ENCODE measurements around the gene CTF1. TPM values are rescaled to one million over a fixed set of nuclear protein-coding genes. Genes with fewer than 3 reads are reported as not detected.

CTF1 gene
- total RNA-seq, 1 donor from 2014 or later, result 0.12 TPM

DNA sequence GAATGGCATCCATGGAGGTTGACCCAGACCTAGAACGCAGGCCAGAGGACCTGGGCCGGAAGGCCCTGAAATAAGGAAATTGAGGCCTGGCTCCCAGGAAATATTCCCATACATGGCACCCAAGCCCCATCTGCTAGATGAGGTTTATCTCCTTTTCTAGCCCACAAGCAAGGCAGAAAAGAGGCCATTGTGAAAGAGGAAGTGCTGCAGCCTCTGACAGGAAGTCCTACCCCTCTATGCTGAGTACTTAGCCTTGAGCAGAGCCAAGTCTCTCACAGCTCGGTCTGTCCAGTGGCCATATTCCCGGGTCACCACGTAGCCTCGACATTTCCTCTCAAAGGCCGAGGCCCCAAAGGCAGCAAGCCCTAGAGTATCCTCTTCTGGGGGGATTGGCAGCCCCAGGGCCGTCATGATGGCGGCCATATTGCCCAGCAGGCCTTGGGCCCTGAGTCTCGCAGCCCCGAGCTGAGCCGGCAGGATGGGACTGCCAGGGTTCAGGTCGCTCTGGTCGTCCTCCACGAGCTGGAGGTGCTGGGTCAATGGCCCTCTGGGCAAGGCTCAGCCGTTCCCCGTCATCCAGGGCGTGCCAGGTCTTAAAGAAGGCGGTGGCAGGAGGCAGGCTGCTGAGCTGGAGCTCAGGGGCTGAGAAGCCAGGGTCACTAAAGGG, 7.8 kb downstream of the CTF1 start:
- intact Hi-C loops (cut with micrococcal nuclease), result no loop called here

DNA sequence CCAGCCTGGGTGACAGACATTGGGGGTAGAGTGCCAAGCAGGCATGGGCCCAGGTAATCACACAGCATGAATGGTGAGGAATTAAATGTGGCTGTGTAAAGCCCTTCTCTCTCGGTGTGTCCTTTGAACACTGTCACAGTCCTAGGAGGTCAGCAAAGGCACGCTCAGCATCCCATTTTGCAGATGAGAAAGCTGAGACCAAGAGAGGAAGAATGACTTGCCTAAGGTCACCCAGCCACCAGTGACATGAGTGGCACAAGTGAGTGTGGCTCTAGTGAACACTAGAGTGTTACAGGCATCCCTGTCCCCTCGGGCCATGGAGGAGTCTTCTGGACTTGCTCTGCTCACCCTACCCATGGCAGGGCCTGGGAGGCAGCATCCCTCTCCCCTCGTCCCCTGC, 10.7 kb downstream of the CTF1 start:
- intact Hi-C loops (cut with micrococcal nuclease), result no loop called here

DNA sequence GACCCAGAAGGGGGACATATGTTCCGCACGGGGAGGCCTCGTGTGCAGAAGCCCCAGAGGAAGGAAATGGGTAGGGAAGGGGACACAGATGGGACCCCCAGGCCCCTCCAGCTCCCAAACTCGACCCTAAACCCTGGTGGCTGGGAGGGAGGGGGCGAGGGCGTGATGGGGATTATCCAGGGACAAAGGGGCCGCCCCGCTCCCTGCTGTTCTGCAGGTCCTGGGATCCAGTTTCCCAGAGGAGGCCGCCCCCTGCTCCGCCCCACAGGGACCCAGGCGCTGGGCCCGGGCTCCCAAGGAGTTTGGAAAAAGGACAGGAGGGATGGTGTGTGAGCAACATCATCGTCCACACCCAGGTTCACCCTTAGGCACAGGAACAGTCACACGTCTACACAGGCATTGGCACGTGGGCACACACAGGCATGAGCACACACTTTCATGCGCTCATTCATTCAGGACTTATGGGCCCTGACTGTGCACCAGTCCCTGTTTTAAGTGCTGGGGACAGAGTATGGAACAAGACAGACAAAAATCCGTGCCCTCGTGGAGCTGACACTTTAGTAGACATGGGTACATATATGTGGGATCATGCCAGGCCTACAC, 14.1 kb downstream of the CTF1 start:
- intact Hi-C loops (cut with micrococcal nuclease), result no loop called here

DNA sequence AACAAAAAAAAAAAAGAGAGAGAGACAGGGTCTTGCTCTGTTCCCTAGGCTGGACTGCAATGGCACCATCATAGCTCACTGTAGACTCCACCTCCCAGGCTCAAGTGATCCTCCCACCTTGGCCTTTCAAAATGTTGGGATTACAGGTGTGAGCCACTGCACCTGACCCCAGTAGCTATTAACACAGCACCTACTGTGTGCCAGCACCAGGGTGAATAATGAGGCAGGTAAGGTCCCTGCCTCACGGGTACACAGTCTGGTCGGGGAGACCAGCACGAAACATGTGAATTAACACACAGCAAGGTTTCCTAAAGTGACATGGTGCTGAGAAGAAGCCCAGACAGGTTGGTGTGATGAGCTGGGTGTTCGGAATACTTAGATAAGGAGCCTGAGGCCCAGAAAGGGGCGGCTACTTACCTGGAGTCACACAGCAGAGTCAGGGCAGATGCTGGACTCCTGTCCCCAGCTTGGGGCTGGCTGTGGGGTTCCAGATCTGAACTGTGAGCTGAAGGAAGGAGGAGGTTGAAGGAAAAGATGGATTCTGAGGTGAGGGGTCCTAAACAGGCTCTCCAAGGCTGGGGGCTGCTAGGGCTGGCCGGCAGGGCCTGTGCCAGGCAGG, 16.5 kb downstream of the CTF1 start:
- intact Hi-C loops (cut with micrococcal nuclease), result no loop called here

DNA sequence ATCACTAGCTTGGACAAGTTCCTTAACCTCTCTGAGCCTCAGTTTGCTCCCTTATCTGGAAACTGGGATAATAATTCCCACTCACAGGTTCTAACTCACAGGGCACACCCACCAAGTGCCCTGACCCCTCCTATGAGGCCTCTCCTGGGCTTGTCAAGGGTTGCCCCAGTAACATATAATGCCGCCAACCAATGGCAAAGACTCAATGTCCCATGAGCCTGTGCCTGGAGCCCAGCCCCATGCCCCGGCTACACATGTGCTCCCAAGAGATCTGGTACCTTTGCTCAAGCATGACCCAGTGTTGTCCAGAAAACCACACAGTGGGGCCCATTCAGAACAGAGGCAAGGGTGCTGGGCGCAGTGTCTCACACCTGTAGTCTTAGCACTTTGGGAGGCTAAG, 18.4 kb downstream of the CTF1 start:
- intact Hi-C loops (cut with micrococcal nuclease), result no loop called here

DNA sequence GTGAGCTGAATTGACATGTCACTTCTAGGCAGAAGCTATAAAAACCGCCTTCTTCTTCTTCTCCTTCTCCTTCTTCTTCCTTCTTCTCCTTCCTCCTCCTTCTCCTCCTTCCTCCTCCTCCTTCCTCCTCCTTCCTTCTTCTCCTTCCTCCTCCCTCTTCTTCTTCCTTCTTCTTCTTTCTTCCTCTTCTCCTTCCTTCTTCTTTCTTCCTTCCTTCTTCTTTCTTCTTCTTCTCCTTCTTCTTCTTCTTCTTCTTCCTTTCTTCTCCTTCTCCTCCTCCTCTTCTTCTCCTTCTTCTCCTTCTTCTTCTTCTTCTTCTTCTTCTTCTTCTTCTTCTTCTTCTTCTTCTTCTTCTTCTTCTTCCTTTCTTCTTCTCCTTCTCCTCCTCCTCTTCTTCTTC, 22.2 kb downstream of the CTF1 start:
- intact Hi-C loops (cut with micrococcal nuclease), result no loop called here

DNA sequence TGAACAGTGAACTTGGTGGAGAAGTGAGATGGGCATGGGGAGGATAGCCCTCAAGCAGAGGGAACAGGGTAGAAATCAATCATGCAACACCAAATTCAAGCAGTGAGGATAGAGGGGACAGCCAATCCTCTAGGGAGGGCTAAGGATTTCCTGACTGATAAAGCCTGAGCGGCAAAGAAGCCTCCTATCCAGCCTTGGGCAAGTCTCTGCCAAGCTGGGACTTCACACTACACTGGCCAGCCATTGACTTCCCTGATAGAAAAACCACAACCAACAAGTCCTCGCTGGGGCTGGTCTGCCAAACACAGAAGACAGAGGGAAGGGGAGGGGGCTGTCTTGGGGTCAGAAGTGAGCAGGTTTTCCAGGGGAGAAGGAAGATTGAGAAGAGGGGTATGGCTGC, 24.5 kb downstream of the CTF1 start:
- intact Hi-C loops (cut with micrococcal nuclease), result loop anchor here (1.0 to 5.0 kb wide), 2 partner anchors 77 to 584 kb away; no protein-coding TSS in a partner anchor

DNA sequence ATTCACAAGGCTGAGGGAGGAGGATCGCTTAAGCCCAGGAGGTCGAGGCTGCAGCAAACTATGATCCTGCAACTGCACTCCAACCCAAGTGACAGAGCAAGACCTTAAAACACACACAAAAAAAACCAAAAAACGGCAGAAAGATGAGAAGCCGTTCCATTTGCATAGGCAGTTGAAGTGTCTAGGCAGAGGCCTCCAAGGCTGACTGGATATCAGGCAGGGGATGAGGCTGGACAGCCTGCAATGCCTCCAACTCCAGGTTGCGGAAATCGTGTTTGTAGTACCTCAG, 25.0 kb downstream of the CTF1 start:
- intact Hi-C loops (cut with micrococcal nuclease), result loop anchor here (1.0 to 5.0 kb wide), 2 partner anchors 77 to 584 kb away; no protein-coding TSS in a partner anchor

DNA sequence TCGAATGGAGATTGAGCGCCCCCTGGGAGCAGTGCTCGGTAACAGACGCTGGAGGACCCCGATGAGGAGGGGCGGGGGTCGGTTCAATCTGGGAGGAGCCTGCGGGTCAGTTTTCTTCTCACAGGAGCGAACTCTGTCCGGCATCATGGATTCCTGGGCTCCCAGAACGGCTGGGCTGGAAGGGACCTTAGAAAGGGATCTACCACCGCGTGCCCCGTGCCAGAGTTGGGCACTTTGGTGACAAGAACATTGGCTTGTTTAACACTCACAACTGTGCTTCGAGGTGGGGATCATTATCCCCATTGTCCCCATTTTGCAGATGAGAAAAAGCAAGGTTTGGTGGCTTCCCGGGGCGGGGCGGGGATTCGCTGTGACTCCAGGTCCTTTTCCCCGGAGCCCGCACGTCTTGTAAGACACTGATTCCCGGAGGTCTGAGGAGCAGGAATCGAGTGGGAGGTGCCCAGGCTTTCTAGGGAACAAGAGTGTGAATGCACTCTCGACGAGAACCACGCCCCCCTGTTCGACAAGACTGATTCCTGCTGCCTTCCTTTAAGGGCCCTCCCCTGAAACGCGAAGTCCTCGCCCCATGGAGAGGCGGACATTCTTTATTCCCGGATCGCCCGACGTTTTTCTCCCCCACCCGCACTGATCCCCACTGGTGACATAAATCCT, 25.5 kb downstream of the CTF1 start:
- intact Hi-C loops (cut with micrococcal nuclease), result loop anchor here (1.0 to 5.0 kb wide), 17 partner anchors 20 to 585 kb away; partner anchors contain the start of genes CFAP119, FBRS, KAT8 and PHKG2

DNA sequence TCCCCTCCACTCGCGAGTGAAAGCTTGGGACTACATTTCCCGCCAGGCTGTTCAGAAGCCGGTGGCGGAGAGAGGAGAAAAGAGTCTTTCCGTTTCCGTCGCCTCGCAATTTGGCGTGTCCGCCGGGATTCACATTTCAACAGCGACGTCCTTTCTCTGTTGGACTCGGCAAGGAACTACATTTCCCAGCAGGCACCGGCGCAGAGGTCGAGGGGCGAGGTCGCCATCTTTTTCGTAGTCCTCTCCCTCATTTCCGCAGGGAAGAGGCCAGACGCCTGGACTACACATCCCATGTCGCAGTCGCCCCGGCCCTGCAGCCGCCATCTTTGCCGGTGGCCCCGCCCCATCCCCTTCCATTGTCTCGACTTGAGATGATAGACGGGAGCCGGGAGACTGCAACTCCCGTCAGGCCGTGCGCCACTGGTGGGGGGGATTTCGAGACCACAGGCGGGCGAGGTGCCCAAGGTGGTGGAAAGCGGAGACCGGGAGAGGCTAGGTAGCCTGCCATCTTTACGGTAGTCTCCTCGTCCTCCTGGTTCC, 26.1 kb downstream of the CTF1 start:
- intact Hi-C loops (cut with micrococcal nuclease), result loop anchor here (1.0 to 5.0 kb wide), 16 partner anchors 20 to 585 kb away; partner anchors contain the start of genes CFAP119, FBRS, KAT8 and PHKG2

DNA sequence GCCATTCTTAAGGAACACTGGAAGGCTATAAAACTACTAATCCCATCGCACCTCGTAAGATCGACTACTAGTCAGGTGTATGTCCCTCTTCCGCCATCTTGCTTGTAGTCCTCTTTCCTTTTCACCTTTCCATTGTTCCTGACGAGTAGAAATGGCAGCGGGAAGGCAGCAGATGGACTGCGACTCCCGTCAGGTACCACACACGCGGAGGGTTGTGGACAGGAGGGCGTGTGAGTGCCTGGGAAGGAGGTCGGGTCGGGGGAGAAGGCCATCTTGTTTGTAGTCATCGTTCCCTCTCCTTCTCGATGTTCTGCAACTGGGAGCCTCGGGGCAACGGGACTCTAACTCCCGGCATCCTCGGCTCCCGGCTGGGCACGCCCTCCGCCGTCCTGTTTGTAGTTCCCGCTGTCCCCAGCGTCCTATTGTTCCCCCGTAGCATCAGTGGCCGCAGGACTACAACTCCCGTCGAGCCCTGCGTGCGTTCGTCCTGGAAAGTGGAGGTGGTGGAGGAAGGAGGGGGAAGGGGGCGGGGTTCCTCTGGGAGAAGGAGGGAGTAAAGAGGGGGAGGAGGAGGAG, 26.6 kb downstream of the CTF1 start:
- intact Hi-C loops (cut with micrococcal nuclease), result loop anchor here (1.0 to 5.0 kb wide), 22 partner anchors 19 to 586 kb away; partner anchors contain the start of genes ARMC5, CFAP119, FBRS and KAT8

DNA sequence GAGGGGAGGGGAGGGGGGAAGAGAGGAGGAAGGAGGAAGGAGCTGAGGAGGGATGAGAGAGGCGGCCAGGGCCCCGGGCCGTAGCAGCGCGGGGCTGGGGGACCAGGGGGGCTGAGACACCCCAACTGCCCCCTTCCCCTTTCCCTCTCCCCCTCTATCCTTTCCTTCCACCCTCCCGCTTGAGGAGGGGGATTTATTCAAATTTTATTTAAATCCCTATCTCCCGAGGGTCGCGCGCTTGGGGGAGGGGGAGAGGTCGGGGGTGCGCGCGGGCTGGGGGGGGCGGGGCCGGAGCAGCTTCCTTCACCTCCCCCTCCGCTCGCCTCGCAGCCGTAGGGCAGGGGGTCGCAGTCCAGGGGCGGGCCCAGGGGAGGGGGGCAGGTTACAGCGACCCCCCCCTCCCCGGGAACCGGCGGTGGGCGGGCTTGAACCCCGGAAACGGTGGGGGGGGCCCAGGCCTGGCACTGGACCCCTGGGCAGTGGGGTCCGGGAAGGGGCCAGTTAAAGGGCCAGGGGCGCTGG, 27.2 kb downstream of the CTF1 start, which contains the start of gene FBXL19:
Gene FBXL19, plus strand, starts transcription at position 19 of the 522 bp plus-strand sequence. CDS start 2,183 bp downstream, outside the sequence.
- intact Hi-C loops (cut with micrococcal nuclease), result loop anchor here (1.0 to 5.0 kb wide), 7 partner anchors 19 to 586 kb away; partner anchors contain the start of genes ARMC5 and SETD1A

DNA sequence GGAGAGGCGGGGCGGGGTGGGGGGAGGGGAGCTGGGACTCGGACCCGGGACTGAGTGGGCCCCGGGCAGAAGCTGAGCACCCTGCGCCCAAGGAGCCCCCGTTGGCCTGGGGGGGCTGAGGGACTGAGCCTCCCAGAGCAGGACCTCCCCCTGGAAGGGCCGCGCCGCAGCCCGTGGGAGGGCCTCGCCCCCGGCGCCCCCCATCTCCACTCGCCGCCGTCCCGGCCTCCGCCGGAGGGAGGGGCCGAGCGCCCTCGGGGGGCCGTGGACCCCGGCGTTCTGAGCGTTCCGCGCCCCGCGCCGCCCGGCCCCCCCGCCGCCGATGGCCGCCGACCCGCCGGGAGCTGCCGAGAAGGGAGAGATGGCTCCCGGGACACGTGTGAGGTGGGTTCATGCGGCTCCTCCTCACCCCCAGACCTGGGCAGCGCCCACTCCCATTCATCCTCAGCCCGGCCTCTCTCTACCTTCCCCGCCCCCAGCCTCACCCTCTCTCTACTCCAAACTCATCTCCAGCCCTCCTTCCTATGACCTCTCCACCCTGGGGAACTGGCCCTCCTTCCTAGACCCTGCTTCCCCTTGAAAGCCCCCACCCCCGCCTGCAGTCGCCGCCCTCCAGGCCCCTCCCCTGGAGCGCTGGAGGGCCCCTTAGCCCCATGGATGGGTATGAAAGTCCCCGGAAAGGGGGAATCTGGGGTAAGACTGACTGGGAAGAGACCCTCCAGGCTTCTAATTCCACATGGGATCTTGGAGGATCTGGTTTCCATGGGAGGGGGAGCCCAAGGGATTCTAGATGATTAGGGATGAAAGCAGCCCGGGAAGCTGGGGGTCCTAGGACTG, 27.9 kb downstream of the CTF1 start:
- intact Hi-C loops (cut with micrococcal nuclease), result loop anchor here (5.0 kb wide), 1 partner anchor 587 kb away; no protein-coding TSS in a partner anchor

DNA sequence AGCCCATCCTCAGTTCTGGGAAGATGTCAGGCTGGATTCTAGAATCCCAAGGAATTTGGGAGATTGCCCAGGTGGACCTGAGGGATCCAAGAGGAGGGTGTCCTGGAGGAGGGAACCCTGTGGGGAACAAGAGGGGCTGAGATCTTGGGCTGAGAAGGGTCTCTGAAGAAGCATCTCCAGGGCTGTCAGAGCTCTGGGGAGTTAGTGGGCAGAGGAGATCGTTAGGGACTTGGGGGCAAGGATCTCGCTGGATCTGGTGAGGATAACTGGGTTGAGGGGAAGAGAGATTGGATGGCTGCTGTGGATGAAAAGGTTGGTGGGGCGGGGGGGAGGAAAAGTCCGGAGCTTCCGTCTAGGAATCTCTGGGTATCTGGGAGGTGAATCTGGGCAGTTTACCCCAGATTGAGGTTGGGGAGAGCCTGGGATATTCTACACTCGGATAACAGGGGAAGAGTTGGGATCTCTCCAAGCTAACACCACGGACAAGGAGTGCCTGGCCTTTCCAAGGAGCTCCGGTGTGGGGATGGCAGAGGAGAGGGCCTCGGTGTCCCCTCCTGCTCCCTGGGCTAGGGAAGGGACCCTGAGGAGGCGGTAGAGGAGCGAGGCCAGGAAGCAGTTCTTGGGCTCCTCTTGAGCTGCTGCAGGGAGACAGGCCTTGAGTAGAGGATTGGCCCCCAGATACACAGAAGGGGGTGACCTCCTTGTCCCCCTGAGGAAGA, 28.7 kb downstream of the CTF1 start:
- intact Hi-C loops (cut with micrococcal nuclease), result loop anchor here (5.0 kb wide), 1 partner anchor 588 kb away; no protein-coding TSS in a partner anchor

DNA sequence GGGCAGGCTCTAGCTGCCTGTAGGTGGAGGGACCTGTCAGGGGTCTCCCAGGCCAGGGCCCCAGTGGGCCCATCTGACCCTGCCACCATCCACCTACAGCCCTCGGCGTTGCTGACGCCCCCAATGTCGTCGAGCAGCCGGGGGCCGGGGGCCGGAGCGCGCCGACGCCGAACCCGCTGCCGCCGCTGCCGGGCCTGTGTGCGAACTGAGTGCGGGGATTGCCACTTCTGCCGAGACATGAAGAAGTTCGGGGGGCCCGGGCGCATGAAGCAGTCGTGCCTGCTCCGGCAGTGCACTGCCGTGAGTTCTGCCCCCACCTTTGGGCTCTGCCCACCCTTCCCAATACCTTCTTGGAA, 29.2 kb downstream of the CTF1 start:
- intact Hi-C loops (cut with micrococcal nuclease), result no loop called here

DNA sequence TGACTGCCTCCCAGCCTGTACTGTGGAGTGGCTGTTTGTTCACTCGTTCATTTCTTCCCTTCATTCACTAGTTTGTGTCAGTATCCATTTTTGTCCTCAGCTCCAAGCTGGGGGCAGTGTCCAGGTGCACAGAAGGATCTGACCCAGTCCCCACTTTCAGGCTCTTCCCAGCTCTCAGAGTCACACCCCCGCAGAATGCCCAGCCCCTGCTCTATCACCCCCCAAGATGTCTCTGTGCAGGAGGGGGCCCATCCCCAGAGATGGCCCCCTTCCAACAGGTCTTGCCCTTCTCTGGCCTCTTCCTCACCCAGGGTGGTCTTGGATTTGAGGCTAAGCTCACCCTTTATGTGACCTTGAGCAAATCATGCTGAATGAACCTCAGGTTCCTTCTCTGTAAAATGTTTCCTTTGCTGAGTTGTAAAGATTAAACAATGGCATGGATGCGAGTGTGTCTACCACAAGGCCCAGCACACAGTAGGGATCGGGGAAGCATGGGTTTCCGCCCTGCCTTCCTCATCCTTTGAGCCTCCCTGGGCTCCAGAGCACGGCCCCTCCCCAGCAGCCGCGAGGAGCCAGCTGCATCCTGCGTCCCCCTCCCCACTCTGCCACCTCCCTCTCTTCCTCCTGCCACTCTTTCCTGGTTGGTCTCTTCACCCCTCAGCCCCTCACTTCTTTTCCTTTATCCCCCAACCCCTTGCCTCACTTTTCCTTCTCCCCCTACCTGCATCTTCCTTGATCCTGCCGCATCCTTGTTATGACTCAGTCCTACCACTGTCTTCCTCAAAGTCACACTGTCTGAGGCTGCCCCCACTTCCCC, 29.8 kb downstream of the CTF1 start:
- intact Hi-C loops (cut with micrococcal nuclease), result no loop called here

DNA sequence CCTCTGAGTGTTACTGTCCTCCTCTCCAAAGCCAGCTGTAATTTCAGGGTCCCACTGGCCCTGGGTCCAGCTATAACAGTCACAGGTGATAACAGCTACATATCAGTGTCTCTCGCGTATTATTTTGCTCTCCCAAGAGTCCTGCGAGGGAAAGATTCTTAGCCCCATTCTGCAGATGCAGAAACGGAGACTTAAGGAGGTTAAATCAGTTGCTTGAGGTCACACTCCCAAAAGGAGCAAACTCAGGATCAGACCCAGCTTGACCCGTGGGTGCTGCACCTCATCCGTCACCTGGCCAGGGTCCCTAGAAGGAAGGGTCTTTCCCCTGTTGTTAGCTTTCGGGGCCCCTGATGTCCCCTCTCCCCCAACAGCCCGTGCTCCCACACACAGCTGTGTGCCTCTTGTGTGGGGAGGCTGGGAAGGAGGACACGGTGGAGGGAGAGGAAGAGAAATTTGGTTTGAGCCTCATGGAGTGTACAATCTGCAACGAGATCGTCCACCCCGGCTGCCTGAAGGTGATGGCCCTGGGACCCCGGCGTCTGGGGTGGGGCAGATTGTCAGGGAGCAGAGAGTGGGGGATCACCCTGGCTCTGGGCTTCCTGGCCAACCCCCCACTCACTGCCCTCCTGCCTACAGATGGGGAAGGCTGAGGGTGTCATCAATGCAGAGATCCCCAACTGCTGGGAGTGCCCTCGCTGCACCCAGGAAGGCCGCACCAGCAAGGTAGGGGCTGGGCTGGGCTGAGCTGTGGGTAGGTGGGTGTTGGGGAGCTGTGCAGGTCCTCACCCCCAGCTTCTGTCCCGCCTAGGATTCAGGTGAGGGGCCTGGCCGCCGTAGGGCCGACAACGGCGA, 30.7 kb downstream of the CTF1 start:
- intact Hi-C loops (cut with micrococcal nuclease), result no loop called here
